GM13977 (cell line): ENCODE results near the gene ARHGAP19.
A peak's percentile ranks its signal among the peaks of the same experiment; 100 is the strongest.

ENCODE experiments used
- DNase-seq: peaks from one replicate; pipeline ENCODE4 v3.0.0; 2012; ENCODE audit warnings: low spot score
- CTCF ChIP-seq: IDR thresholded peaks from 2 replicates; pipeline ENCODE4 v1.5.1; 2012; ENCODE audit warnings: mild to moderate bottlenecking, control low read depth; ENCODE audit not compliant: insufficient read depth; ENCODE audit errors: extremely low read depth, missing control alignments
- in situ Hi-C: fragments of 300-500 bp; cut with MboI; formaldehyde crosslinking; loops from one replicate; pipeline ENCODE4 v1.12.0; 2022; ENCODE audit warnings: low sequenced_read_pairs, low pct_unique_long_range_greater_than_20kb, mixed read lengths, inconsistent platforms; ENCODE audit not compliant: unreplicated experiment

ARHGAP19 gene

GRCh38 chr10:97321032-97321803, 28.8 kb upstream of the ARHGAP19 start:
- TF ChIP-seq CTCF = no peak
- DNase-seq = no peak
- in situ Hi-C loops = no loop called here

- in situ Hi-C loops = no loop called here
- no peak for TF ChIP-seq CTCF
- DNase-seq = no peak
Observed at GRCh38 chr10:97320480-97321031, 28.1 kb upstream of the ARHGAP19 start.

- in situ Hi-C loops = no loop called here
- TF ChIP-seq CTCF = peak; percentile 11
- DNase-seq = peak; percentile 62
Observed at GRCh38 chr10:97319671-97320479, 27.4 kb upstream of the ARHGAP19 start.

- DNase-seq = peak; percentile 85
- TF ChIP-seq CTCF = no peak
- in situ Hi-C loops = no loop called here
Observed at GRCh38 chr10:97318772-97319651, 26.6 kb upstream of the ARHGAP19 start, which contains the start of gene FRAT1. Gene FRAT1 (plus strand): TSS chr10:97319271. CDS start chr10:97319454, 183 bp downstream.

- no peak for DNase-seq
- no peak for TF ChIP-seq CTCF
- in situ Hi-C loops = no loop called here
Observed at GRCh38 chr10:97314671-97315070, 22.2 kb upstream of the ARHGAP19 start.

GRCh38 chr10:97312897-97313296, 20.5 kb upstream of the ARHGAP19 start:
- no peak for DNase-seq
- in situ Hi-C loops = no loop called here
- no peak for TF ChIP-seq CTCF
